ENCODE data around the gene RET. TPM values are rescaled to one million over a fixed set of nuclear protein-coding genes. Genes with fewer than 3 reads are reported as not detected.

Gene RET
- total RNA-seq, 2 donors from 2014 or later = 0.14 TPM; not detected in 1

GRCh38 chr10:43045631-43046287 is 31.1 kb upstream of the RET start:
- no peak overlapping the region for H3K27ac ChIP-seq
- TF ChIP-seq CTCF (IDR thresholded peaks at IDR 0.05) = no peak
- H3K9me3 ChIP-seq = no peaks in the 10 kb centered on the region
- ATAC-seq (ENCODE audit: insufficient number of reproducible peaks, low FRiP score, low read depth) = no peak
- no peaks in the 10 kb centered on the region for H3K36me3 ChIP-seq
- no peak for DNase-seq (ENCODE audit: low spot score)
- H3K27me3 ChIP-seq (replicated peaks; ENCODE audit: insufficient read depth) = no peaks in the 10 kb centered on the region
- no peak overlapping the region for H3K4me3 ChIP-seq
- H3K4me1 ChIP-seq (ENCODE audit: control insufficient read depth in 1 of 2, low read depth in 2 of 2) = no peaks in the 10 kb centered on the region

GRCh38 chr10:43046288-43046991 is 30.4 kb upstream of the RET start:
- H3K9me3 ChIP-seq = no peaks in the 10 kb centered on the region
- no peak for DNase-seq (ENCODE audit: low spot score)
- no peaks in the 10 kb centered on the region for H3K27me3 ChIP-seq (replicated peaks; ENCODE audit: insufficient read depth)
- H3K27ac ChIP-seq = no peak overlapping the region
- no peaks in the 10 kb centered on the region for H3K4me1 ChIP-seq (ENCODE audit: control insufficient read depth in 1 of 2, low read depth in 2 of 2)
- no peak for TF ChIP-seq CTCF (IDR thresholded peaks at IDR 0.05)
- H3K4me3 ChIP-seq = no peak overlapping the region
- no peaks in the 10 kb centered on the region for H3K36me3 ChIP-seq
- no peak for ATAC-seq (ENCODE audit: insufficient number of reproducible peaks, low FRiP score, low read depth)

GRCh38 chr10:43047288-43047970 is 29.4 kb upstream of the RET start:
- ATAC-seq (ENCODE audit: insufficient number of reproducible peaks, low FRiP score, low read depth) (no peak), DNase-seq (ENCODE audit: low spot score) (no peak)
- H3K27ac ChIP-seq = no peak overlapping the region

GRCh38 chr10:43048301-43049051 is 28.4 kb upstream of the RET start:
- H3K9me3 ChIP-seq = no peaks in the 10 kb centered on the region
- H3K4me3 ChIP-seq = no peak overlapping the region
- ATAC-seq (ENCODE audit: insufficient number of reproducible peaks, low FRiP score, low read depth) (no peak), DNase-seq (ENCODE audit: low spot score) (no peak)
- no peaks in the 10 kb centered on the region for H3K4me1 ChIP-seq (ENCODE audit: control insufficient read depth in 1 of 2, low read depth in 2 of 2)
- no peak for TF ChIP-seq CTCF (IDR thresholded peaks at IDR 0.05)
- H3K27me3 ChIP-seq (replicated peaks; ENCODE audit: insufficient read depth) = no peaks in the 10 kb centered on the region
- no peak overlapping the region for H3K27ac ChIP-seq
- H3K36me3 ChIP-seq = no peaks in the 10 kb centered on the region

More at GRCh38 chr10:43047288-43047970, 29.4 kb upstream of the RET start:
- Histone ChIP-seq H3K36me3 (no peaks in the 10 kb centered on the region), H3K4me3 (no peak overlapping the region), H3K27me3 (replicated peaks; ENCODE audit: insufficient read depth) (no peaks in the 10 kb centered on the region), H3K4me1 (ENCODE audit: control insufficient read depth in 1 of 2, low read depth in 2 of 2) (no peaks in the 10 kb centered on the region), H3K9me3 (no peaks in the 10 kb centered on the region)
- TF ChIP-seq CTCF (IDR thresholded peaks at IDR 0.05) = no peak

Measured in thoracic aorta (tissue), 2 donors.